Measurements from ENCODE around the gene DLGAP1. TPM values are rescaled to one million over a fixed set of nuclear protein-coding genes. Genes with fewer than 3 reads are reported as not detected.

Gene DLGAP1
- total and polyA plus RNA-seq, 2 of the 8 experiments (the other 6 are each of a cell fraction or from before 2014, with no cell fraction given), result 11.8 to 16.9 TPM

DNA sequence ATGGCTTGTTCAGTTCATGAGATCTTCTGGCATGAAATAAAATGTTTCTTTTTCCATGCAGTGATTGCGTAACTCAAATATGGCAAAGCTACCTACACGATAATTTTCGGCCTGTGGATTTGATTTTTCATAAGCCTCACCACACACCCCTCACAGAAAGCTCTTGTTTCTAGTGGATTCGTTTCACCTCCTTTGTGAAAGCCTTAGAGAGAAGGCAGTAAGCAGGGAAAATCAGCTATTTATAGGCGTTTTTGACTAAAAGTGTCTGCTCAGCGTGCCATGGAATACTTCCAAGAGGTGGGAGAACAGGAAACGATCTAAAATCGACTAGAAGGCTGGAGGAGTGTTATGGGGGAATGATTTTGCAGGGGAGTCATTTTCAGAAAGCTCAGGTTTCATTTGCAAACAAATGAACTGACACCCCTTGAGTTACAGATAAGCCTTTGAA is 587.2 kb downstream of the DLGAP1 start:
- 75% methylated on average over 8 of the region's 8 CpGs; no CpG with 5 or more reads in 1 of the 2 experiments for WGBS, 2 experiments (ENCODE audit: extremely low coverage in 1 of 2, insufficient coverage in 1 of 2, insufficient read length in 1 of 2, insufficient replicate concordance in 2 of 2, low coverage in 1 of 2, low lambda C conversion rate in 2 of 2, missing lambda C conversion rate in 1 of 2)
- no peaks in the 10 kb centered on the region for H3K9me3 ChIP-seq (ENCODE audit: insufficient read depth in 2 of 2, low read depth in 1 of 2, low read length in 1 of 2)

More for the DNA sequence above, 587.2 kb downstream of the DLGAP1 start:
- Histone ChIP-seq H3K18ac (ENCODE audit: extremely low read depth, low read length) (no peak overlapping the region), H4K91ac (replicated peaks; ENCODE audit: insufficient read length, low read length) (no peak overlapping the region), H3K14ac (ENCODE audit: insufficient read length) (no peak overlapping the region), H2BK12ac (ENCODE audit: low read depth, low read length) (no peak overlapping the region), H3K36me3 (ENCODE audit: control insufficient read depth in 2 of 4, insufficient read depth in 4 of 4, low read length in 3 of 4) (no peaks in the 10 kb centered on the region), H3K79me1 (ENCODE audit: low read depth, low read length) (no peaks in the 10 kb centered on the region), H2BK120ac (replicated peaks; ENCODE audit: low read depth, low read length) (no peak overlapping the region), H2BK5ac (ENCODE audit: low read depth, low read length) (no peak overlapping the region), H3K4ac (replicated peaks; ENCODE audit: insufficient read length, low read depth, low read length) (no peak overlapping the region), H3K4me2 (ENCODE audit: insufficient read depth in 1 of 2, low read depth in 2 of 2, low read length in 2 of 2) (no peak overlapping the region), H3K4me3 (ENCODE audit: extremely low read depth in 1 of 4, insufficient read depth in 2 of 4, low read depth in 3 of 4, low read length in 4 of 4) (no peak overlapping the region), H2AFZ (ENCODE audit: low read length) (no peak overlapping the region), H3K23me2 (ENCODE audit: low read depth, low read length) (no peaks in the 10 kb centered on the region), H2BK20ac (ENCODE audit: low read length) (no peak overlapping the region), H4K20me1 (replicated peaks in 1 of 2; ENCODE audit: control insufficient read depth in 1 of 2, insufficient read depth in 2 of 2, low read length in 2 of 2) (no peaks in the 10 kb centered on the region), H3K79me2 (ENCODE audit: control insufficient read depth in 1 of 2, insufficient read depth in 2 of 2, low read length in 2 of 2) (no peaks in the 10 kb centered on the region), H3K27ac (ENCODE audit: low read depth, low read length) (no peak overlapping the region), H2BK15ac (ENCODE audit: low read length) (no peak overlapping the region), H3K9ac (replicated peaks in 1 of 4; ENCODE audit: extremely low read depth in 1 of 4, low read depth in 3 of 4, low read length in 3 of 4) (no peak overlapping the region), H3K4me1 (replicated peaks in 1 of 4; ENCODE audit: control insufficient read depth in 3 of 4, insufficient read depth in 4 of 4, low read length in 3 of 4) (peaks cover 0 to 2% (median 0%) of the 10 kb centered on the region in 4 experiments; a peak in 2 of 7 replicates), H4K8ac (ENCODE audit: extremely low read depth, insufficient read depth, low read length) (no peak overlapping the region), H3K23ac (ENCODE audit: insufficient read length) (no peak overlapping the region), H3K27me3 (replicated peaks in 1 of 4; ENCODE audit: control insufficient read depth in 3 of 4, extremely low read depth in 1 of 4, insufficient read depth in 3 of 4, low read length in 3 of 4) (no peaks in the 10 kb centered on the region), H2AK5ac (ENCODE audit: low read depth, low read length) (no peak overlapping the region), H4K5ac (ENCODE audit: insufficient read length, low read depth, low read length) (no peak overlapping the region), H3K56ac (replicated peaks; ENCODE audit: insufficient read length, low read depth, low read length) (no peak overlapping the region)
- no peak for DNase-seq (ENCODE audit: low read depth in 1 of 2, low spot score in 2 of 2)
- no peak for FAIRE-seq
- CTCF ChIA-PET (ENCODE audit: partially characterized antibody), result interaction anchor here (0.6 to 6.2 kb wide), 12 partner anchors 10 to 882 kb away, joined by 3 to 107 read pairs (median 6); no protein-coding TSS in a partner anchor
- TF ChIP-seq EP300 (IDR thresholded peaks at IDR 0.05; ENCODE audit: borderline replicate concordance in 1 of 2, low read depth in 2 of 2, low read length in 2 of 2) (no peak), ASH2L (IDR thresholded peaks at IDR 0.05; ENCODE audit: low read length) (no peak), KDM1A (IDR thresholded peaks at IDR 0.05; ENCODE audit: borderline replicate concordance, low read length) (no peak), SP4 (IDR thresholded peaks at IDR 0.05; ENCODE audit: low read length) (no peak), BACH1 (IDR thresholded peaks at IDR 0.05; ENCODE audit: low read length) (no peak), GTF2F1 (IDR thresholded peaks at IDR 0.05; ENCODE audit: borderline replicate concordance, low read depth, low read length) (no peak), CEBPB (IDR thresholded peaks at IDR 0.05; ENCODE audit: low read depth, low read length) (peak; percentile 92)
- POLR2A ChIA-PET (ENCODE audit: partially characterized antibody), result interaction anchor here (1.2 to 1.5 kb wide), 2 partner anchors 10 kb away, joined by 3 read pairs; no protein-coding TSS in a partner anchor
